Fibroblast of skin of back (primary cell): ENCODE data around the gene HYDIN. TPM values are rescaled to one million over a fixed set of nuclear protein-coding genes. Genes with fewer than 3 reads are reported as not detected.

ENCODE experiments used
- DNase-seq: peaks from one replicate; pipeline ENCODE4 v3.0.0-alpha.2; 2013
- polyA plus RNA-seq, 2 experiments: library from polyadenylated mRNA; unstranded; fragments of 120-200 nt; gene quantifications; one replicate each; pipeline ENCODE4 v1.2.1, GENCODE V29; 2013; ENCODE audit not compliant: insufficient read length in 2 of 2

The HYDIN gene
- not detected for polyA plus RNA-seq (2013, experiment 1 of 2; ENCODE audit: insufficient read length)
- polyA plus RNA-seq (2013, experiment 2 of 2; ENCODE audit: insufficient read length): 0.08 TPM

DNA sequence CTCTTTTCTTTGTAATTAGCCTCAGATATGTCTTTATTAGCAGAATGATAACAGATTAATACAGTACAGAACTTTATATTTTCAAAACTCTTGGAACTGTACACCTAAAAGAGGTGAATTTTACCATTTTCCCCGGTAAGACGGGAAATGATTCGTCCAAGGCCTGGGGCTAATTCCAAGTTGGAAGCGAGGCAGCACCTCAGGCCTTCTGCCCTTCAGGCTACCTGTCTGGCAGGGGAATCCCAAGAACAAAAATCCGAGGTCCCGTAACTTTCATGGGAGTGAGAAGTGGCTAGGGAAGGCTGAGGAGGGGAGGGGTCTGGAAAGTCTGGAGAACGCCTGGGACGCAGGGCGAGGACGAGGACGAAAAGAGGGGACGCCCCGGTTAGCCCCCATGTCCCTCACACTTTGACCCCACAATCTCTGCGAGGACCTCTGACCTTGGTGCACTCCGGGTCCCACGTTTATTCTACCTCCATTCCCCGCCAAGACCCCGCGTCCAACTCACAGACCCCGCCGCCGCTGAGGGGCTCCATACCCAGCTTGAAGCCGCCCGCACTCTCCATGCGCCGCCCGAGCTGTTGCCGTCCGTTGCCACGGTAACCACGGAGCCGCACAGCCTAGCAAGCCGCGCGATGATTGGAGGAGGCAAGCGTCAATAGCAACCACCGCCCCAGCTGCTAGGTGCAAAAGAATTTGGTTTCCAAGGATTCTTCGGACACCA, at the start of gene HYDIN:
HYDIN (minus strand) TSS at position 601 of the 724 bp plus-strand sequence. CDS start 43,827 bp downstream, outside the sequence.
- peak; percentile 43 for DNase-seq

DNA sequence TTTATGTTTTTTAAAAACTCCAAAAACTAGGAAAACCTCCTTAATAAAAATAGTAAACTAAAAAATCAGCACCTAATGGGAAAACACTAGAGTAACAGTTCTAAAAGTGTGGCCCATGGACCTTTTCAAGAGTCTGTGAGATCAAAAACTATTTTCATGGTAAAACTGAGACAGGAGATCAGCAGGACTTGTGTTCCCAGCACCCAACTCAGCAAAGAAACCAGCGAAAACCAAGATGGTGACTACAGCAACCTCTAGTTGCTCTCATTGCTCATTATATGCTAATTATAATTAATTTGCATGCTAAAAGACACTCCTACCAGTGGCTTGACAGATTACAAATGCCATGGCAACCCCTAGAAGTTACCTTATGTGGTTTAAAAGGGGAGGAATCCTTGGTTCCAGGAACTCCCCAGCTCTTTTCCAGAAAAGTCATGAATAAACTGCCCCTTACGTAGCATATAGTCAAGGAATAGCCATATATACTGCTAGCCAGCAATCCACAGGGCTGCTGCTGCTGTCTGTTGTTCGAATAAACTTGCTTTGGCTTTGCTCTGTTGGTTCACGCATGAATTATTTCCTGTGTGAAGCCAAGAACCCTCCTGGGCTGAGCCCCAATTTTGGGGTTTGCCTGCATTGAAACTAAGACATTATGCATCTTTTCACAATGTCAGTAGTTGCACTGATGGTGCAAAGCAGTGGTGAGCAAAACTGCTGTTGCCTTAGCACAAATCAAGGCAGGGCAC, 46.2 kb upstream of the HYDIN start:
- no peak for DNase-seq

DNA sequence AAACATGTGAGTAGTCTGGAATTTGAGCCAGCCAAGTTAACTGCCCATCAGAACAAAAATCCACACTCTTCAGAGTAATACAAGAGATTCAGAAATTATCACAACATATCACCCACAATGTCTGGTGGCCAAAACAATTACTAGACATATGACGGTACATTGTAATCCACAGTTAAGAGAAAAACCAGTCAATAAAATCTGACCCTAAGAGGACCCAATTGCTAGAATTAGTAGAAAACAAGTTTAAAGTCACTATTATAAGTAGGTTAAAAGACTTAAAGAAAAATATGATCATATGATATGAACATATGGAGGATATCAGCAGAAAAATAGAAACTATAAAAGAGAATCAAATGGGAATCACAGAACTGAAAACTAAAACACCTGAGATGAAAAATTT, 42.9 kb upstream of the HYDIN start:
- no peak for DNase-seq

DNA sequence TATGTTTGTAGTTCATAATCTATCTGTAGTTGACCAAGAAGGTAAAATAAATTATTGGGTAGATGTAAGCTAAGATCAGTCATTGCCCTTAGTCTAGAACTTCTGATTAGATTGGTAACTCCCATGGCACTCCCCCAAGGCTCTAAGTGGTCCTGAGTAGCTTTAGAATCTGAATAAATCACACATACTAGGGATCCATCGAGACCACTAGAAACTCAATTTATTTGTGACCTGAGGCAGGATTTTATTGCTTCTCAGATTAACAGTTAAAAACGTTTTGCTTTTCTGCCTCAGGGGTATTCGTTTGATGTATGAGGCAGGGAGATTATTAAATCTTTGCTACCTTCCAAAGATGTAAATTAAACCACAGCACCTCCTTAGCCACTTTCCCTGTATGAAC, 33.8 kb upstream of the HYDIN start:
- no peak for DNase-seq

DNA sequence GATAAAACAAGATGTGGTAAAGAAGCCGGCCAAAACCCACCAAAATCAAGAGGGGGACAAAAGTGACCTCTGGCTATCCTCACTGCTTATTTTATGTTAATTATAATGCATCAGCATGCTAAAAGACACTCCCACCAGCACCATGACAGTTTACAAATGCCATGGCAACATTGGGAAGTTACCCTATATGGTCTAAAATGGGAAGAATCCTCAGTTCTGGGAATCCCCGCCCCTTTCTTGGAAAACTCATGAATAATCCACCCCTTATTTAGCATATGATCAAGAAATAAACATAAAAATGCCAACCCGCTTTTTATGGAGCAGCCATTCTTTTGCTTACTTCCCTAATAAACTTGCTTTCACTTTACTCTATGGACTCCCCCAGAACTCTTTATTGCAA, 33.1 kb upstream of the HYDIN start:
- no peak for DNase-seq

DNA sequence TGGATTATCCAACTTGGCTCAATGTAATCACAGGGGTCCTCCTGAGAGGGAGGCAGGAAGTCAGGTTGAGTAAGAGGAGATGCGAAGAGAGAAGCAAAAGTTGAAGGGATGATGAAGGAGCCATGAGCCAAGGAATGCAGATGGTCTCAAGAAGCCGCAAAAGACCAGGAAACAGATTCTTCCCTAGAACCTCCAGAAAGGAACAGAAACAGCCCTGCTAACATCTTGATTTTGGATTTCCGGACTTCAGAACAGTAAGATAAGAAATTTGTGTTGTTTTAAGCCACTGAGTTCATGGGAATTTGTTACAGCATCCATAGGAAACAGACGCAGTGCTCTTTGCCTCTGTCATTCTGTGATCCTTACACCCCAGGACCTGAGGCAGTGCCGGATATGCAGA, 31.9 kb upstream of the HYDIN start:
- DNase-seq: no peak

DNA sequence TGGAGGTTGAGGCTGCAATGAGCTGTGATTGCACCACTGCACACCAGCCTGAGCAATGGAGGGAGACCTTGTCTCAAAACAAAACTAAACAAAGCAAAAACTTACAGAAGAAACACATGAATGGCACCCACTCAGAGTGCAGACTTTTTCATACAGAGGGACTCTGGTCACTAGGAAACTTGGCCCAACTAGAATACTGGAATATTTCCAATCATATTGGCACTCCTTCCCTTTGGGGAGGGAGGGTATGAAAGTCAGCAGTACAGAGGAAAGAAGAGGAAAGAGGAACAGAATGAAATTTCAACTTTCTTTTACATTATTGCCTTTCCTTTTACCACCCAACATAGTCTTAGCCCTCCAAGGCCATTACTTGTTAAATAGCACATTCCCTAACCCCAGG, 30.5 kb upstream of the HYDIN start:
- no peak for DNase-seq

DNA sequence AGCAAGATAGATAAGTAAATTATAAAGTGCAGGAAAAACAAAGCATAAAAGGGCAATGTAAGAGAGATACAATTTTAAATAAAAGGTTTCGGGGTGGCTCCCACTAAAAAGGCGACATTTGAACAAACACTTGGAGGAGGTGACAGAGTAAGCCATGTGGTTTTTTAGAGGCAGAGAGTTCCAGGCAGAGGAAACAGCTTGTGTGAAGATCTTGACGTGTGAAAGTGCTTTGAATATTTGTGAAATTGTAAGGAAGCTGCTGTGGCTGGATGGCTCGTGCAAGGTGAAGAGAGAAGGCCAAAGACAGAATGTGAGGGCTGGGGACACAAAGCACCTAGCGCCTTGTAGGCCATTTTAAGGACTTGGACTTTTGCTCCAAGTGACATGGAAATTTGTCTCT, 28.6 kb upstream of the HYDIN start:
- DNase-seq: no peak

DNA sequence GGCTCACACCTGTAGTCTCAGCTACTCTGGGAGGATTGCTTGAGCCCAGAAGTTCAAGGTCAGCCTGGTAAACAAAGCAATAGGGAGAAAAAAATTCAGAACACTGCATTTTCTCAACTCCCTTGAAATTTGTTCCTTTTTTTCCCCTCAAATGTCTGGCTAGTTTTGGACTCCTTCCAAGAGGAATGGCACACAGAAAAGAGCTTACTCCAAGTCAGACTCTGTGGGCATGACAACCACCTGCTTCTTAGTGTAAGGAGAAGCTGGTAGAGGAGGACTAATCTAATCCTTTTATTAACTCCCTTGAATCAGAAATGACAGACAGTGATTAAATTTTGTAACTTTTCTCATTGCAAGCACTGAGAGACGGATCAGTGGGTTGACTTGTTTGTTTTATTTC, 27.9 kb upstream of the HYDIN start:
- no peak for DNase-seq

DNA sequence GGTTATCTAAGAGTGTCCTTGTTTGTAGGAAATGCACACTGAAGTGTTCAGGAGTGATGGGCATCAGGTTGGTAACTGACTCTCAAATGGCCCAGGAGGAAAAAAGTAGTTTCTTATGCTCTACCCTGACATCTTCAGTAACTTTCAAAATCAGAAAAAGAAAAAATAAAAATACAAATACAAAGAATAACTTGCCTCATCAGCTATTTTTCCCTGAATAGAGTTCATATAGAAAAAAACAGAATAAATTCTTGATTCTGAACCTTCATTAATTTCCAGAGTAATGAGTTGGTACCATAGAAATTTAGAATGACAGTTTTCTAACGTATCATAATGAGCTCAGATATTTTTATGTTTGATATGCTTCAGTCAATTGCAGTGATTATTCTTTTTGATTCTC, 27.2 kb upstream of the HYDIN start:
- no peak for DNase-seq

DNA sequence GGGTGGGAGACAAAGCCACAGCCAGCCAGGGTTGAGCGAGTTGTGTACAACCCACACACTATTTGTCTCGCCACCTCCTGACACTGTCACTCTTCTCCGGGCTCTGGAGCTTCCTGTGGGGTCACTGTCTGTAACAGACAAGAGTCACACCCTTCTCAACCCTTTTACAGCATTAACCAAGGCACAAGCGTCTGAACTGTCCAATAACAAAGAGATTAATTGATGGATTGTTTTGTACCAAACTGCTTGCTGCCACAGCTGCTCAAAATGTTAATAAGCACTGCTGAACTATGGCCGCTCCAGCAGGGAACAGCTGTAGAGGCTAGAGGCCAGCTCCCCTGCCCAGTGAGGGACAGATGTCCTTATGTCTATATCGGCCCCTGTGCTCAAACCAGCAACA, 25.2 kb upstream of the HYDIN start:
- no peak for DNase-seq

DNA sequence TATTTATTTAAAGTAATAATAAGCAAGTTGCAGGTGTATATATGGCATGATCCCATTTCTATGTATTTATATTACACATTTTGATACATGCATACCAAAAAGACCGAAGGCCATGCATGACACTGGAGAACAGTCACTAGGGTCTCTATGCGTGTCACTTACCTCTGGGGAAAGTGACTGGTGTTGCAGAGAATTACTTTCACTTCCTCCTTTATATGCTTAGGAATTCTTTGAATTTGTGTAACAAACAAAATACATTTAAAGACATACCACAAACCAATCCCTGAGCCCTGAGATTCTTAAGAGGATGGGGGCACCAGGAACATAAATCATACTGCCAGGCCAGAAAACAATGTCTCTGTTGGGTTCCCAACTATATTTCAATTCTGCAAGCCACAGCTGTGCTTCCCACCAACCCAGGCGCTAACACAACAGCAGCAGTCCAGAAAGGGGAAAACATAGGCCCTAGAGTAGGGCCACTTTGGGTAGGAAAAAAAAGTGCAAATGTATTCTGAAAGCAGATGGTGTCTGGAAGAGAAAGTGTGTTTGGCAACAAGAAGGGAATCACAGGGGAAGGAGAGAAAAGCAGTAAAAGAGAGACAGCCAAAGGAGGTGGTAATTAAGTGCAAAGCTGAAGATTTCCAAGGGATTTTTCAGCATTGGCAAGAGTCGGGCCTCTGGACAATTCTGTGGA, 24.5 kb upstream of the HYDIN start:
- no peak for DNase-seq

DNA sequence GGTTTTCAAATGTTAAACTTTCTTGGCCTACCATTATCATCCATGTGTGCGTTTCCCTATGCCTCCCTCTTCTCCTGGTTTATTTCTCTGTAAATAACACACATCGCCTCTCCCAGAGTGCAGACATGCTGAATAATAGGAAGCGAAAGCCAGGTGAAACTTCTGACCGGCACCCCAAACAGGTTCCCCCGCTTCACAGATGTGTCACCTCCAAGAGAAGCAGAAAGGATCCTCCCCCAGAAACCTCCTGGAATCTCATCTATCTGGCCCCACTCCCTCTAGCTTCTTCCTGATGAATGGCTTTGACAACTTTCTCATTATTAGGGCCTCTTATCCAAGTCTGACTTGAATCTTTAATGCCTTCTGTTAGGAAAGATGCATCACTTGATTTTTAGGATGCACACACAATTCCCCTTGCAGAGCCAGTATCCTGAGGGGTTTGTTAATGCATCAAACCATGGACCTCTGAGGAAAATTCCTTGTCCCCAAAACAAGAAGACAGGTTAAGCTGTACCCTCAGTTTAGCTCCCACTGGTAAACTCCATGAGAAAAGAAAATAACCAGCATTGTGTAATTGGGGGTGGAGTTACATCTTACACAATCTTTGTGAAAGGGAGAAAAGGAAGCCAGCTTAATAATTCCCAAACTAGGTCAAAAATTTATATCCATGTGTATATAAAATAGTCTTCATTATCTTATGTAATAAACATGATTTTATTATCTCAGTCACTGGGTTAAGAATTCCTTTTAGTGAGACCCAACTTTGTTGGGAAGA, 20.1 kb upstream of the HYDIN start:
- DNase-seq: no peak

DNA sequence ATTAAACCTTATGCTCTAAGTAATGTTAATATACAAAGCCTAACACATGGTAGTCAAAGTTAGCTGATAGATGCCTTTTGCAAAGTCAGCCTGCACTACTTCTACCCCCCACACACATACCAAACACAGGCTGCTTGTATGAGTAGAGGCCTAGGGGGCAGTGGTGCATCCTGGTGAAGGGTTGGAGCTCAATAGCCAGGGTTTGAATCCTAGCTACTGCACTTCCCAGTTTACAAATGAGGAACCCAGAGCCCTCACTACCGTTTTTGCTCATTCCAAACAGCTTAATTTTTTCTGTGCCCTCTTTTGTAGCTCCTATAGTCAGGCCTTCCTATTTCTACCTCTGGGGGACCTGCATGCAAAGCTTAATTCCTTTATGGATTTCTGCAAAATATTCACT, 18.9 kb upstream of the HYDIN start:
- no peak for DNase-seq

DNA sequence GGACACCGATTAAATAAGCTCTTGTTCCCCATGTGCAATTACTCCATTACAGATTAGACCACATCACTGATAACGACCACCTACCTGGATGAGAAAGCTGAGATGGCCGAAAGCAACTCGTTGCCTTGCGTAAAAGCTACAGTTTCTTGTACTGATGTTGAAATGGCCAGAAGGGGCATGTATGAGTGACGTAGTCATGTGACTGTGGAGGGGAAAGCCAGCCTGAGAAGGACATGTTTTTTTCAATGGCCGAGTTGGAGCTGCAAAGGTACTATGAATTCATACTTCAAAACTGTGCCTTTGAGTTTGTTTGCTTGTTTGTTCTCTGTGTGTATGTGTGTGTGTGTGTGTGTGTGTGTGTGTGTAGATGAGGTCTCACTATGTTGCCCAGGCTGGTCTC, 17.0 kb upstream of the HYDIN start:
- DNase-seq: no peak

DNA sequence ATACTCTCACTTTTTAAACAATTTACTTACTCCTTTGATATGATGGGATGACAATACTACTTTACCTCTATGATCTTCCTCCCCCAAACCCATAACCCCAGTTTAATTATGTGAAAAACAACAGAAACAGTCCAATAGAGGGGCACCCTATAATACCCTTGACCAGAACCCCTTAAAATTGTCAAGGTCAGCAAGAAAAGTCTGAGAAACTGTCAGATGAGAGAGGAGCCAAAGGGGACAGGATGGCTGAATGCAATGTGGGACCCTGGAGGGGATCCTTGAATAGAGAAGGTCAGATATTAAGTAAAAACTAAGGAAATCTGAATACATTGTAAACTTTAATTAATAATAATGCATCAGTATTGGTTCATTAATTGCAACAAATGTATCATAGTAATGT, 15.8 kb upstream of the HYDIN start:
- no peak for DNase-seq

DNA sequence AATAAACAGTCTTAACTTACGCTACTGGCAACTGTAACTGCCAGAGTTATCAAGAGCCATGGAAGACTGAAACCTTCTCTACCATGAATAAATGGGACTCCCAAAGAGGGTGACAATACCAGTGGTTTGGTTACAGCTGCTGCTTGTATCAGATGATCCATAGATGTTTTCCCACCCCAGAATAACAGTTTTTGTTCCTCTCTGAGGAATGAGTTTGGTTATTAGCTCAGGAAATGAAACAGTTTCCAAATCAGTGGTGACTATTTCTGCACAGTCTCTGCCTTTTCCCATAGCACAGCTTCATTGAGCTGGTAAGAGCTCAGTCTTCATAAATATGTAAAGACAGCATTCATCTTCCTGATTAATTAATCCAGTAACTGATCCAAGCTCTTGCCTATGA, 14.0 kb upstream of the HYDIN start:
- no peak for DNase-seq

DNA sequence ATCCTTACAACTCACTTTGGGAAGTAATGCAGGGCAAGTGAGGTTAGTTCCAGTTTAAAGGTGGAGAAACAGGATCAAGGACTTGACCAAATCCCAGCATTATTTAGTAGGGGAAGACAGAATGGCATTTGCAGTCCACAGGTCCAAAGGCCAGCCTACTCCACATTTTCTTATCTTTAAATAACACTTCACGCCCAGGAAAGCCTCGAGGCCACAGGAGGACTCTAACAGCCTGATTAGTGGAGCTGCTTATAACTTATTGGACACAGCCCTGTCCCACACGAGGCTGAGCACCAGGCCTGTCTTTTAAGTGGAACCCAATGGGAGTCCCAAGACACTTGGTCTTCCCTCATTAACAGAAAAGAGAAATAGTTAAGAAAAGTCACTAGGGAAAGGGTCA, 12.1 kb upstream of the HYDIN start:
- DNase-seq: no peak

DNA sequence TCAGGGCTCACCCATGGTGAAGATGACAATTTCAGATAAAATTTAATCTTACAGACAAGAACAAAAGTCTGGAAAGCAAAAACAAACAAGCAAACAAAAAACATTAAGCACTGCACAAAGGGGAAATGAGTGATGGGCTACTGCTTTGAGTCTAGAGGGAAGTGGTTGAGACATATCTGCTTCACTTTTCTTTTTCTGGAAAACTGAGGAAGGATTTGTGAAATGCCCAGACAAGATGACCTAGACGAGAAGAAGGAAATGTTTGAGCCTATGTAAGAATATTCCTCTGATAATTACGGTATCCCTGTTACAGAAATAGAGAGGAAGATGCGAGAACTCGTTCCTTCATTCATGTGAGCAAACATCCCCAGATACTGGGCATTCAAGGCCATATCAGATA, 11.5 kb upstream of the HYDIN start:
- no peak for DNase-seq

DNA sequence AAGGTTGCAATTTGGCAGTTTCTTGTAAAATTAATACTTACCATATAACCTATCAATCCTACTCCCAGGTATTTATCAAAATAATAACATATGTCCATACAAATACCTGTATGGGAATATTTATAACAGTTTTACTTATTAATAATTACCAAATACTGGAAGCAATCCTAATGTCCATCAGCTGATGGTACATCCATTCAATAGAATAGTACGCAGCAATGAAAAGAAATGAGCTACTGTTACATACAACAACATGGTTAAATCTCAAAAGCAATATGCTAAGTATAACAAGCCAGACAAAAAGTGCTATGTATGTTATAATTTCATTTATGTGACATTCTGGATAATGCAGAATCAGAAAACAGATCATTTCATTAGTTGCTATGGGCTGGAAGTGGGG, 1.2 kb downstream of the HYDIN start:
- no peak for DNase-seq

DNA sequence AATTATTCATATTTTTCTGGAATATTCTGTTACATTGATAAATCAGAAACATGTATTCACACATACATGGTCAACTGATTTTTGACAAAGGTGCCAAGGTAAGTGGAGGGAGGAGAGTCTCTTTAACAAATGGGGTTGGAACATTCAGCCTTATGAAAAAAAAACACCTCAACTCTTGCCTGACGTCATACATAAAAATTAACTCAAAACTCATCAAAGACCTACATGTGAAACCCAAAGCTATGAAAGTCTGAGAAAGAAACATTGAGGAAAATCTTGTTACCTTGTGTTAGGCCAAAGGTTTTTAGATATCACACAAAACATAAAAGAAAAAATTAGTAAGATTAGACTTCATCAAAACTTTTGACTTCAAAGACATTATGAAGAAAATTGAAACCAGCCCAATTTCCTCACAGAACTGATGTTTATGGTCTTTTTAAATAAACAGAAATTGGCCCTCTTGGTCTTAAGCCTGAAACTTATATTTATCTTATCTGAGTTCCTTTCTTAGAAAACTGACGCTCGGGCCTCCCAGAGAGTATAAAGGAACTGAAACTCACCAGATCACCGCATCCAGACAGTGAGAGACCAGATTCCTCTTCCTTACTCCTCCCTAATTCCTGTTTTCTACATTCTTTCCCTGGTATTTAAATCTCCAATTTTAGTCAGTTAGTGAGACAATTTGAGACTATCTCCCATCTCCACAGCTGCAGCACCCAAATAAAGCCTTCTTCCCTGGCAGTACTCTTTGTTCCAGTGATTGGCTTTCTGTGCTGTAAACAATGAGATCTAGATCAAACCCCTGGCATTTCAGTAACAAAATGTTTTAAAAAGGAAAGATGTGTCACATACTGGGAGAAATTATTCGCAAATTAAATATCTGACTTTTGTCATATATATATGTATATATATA, 4.0 kb downstream of the HYDIN start:
- DNase-seq: no peak

DNA sequence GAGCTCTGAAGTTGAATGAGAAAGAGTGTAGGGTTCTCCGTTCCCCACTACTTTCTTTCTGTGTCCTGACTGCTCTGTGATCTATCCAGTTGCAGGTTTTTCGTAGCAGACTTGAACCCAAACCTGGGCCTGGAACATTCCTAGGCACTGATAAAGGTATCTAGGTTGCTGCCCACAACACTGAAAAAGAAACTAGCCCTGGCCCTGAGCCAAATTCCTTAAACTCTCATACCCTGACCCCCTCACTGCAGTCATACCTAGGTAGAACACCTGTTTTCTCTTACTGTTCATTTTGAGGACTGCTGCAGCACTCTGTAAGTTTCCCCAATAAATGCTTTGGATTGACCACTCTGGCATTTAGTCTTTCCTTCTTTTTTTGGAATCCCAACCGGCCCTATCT, 5.4 kb downstream of the HYDIN start:
- DNase-seq: no peak
